Fibroblast of lung (primary cell): ENCODE data around the gene ATP8A1. TPM values are rescaled to one million over a fixed set of nuclear protein-coding genes. Genes with fewer than 3 reads are reported as not detected.
A peak's percentile ranks its signal among the peaks of the same experiment; 100 is the strongest.

Experiments
- DNase-seq, 2 donors: peaks; one replicate each; pipeline versions ENCODE4 v3.0.0 to v3.0.0-alpha.2; 2010; ENCODE audit warnings: low read depth in 2 of 2
- H2AFZ ChIP-seq: 2 replicates; pipeline ENCODE4 v1.5.1; 2012; ENCODE audit warnings: low read length, control low read depth, inconsistent platforms
- H3K27ac ChIP-seq: 2 replicates; pipeline ENCODE4 v1.5.1; 2011; ENCODE audit warnings: low read length, control low read depth; ENCODE audit not compliant: insufficient read depth
- H3K27me3 ChIP-seq: 2 replicates; pipeline ENCODE4 v1.5.1; 2011; ENCODE audit warnings: mild to moderate bottlenecking, low read length; ENCODE audit not compliant: control insufficient read depth, insufficient read depth
- H3K36me3 ChIP-seq: 2 replicates; pipeline ENCODE4 v1.5.1; 2011; ENCODE audit warnings: low read length; ENCODE audit not compliant: control insufficient read depth, insufficient read depth
- H3K4me1 ChIP-seq: 2 replicates; pipeline ENCODE4 v1.5.1; 2011; ENCODE audit warnings: low read length; ENCODE audit not compliant: control insufficient read depth, insufficient read depth; ENCODE audit errors: extremely low read depth
- H3K4me2 ChIP-seq: 2 replicates; pipeline ENCODE4 v1.5.1; 2011; ENCODE audit warnings: low read length, control low read depth; ENCODE audit not compliant: insufficient read depth; ENCODE audit errors: extremely low read depth
- H3K4me3 ChIP-seq, 4 experiments: fragments of 200-600 bp in 1 of 4; sonication (generic) in 1 of 4; replicated peaks in 1 of 4; 2 replicates each; pipeline ENCODE4 v1.5.1; 2011 to 2016; ENCODE audit warnings: low read length in 4 of 4, low read depth in 3 of 4, mild to moderate bottlenecking in 3 of 4, control low read depth in 2 of 4, inconsistent platforms in 1 of 4, mixed read lengths in 1 of 4; ENCODE audit not compliant: insufficient read depth in 1 of 4; ENCODE audit errors: control extremely low read depth in 1 of 4
- H3K79me2 ChIP-seq: 2 replicates; pipeline ENCODE4 v1.5.1; 2012; ENCODE audit warnings: mild to moderate bottlenecking, low read length, inconsistent platforms; ENCODE audit not compliant: control insufficient read depth, insufficient read depth
- H3K9ac ChIP-seq: 2 replicates; pipeline ENCODE4 v1.5.1; 2011; ENCODE audit warnings: mild to moderate bottlenecking, low read length, control low read depth; ENCODE audit not compliant: insufficient read depth
- H3K9me3 ChIP-seq: 2 replicates; pipeline ENCODE4 v1.5.1; 2012; ENCODE audit warnings: low read depth, low read length; ENCODE audit not compliant: control insufficient read depth, insufficient read depth
- H4K20me1 ChIP-seq: 2 replicates; pipeline ENCODE4 v1.5.1; 2011; ENCODE audit warnings: low read length; ENCODE audit not compliant: control insufficient read depth, insufficient read depth; ENCODE audit errors: extremely low read depth
- EZH2 ChIP-seq: IDR thresholded peaks from 2 replicates; pipeline ENCODE4 v1.5.1; 2012; ENCODE audit warnings: low read length, control low read depth, mild to moderate bottlenecking; ENCODE audit errors: missing control alignments
- polyA plus RNA-seq, 2 donors: library from polyadenylated mRNA; depleted of rRNA in 1 of 2; stranded (reverse) in 1 of 2; unstranded in 1 of 2; fragments of >200 nt; gene quantifications; 2 replicates each; pipeline ENCODE4 v1.2.1, GENCODE V29; 2011 to 2012; ENCODE audit warnings: missing spikeins in 1 of 2
- total RNA-seq: library from RNA; depleted of rRNA; stranded (reverse); fragments of >200 nt; gene quantifications from 2 replicates; pipeline ENCODE4 v1.2.1, GENCODE V29; 2014
- TF ChIP-seq, protein P1 (sequence below), 2 donors: IDR thresholded peaks in 1 of 2; conservative IDR thresholded peaks in 1 of 2; 1 replicate in 1 of 2; 2 replicates in 1 of 2; pipeline ENCODE4 v1.5.1; 2011 to 2012; ENCODE audit warnings: low read length in 2 of 2, control low read depth in 1 of 2, inconsistent platforms in 1 of 2, low read depth in 1 of 2, mild to moderate bottlenecking in 1 of 2

ATP8A1 gene
- total and polyA plus RNA-seq, 2 donors (not counting 1 experiment from before 2014, with no cell fraction given), result 0.36 to 4.8 TPM

DNA sequence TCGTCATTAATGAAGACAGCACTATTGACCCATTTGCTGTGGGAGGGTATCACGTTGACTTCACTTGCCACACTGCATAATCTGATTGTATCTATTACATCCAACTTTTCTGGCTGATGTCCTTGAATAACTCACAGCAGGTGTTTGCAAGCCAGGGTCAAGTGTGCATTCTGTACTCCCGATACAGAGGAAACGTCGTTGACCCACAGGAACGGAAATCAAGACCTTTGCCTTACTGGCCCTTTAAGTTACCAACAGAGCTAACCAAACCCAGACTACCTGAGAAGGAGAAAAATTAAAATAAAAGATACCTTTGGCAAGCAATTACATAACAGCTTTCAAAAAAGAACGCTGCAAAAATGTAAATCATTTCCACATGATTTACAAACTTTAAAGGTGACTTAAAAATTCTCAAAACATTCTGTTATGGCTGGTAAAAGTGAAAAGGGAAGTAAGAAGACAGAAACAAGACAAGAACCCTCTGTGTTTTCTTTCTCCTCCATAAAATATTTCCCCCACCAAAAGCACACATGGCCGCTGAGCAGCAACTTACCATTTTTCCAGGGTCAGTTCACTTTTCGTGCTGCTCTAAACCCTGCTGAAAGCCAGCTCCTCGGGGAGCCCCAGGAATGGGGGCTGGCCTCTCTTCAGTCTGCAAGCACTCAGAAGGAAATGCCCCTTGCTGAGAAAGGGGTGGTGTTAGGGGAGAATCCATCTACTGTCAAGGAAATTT, 266.1 kb downstream of the ATP8A1 start:
- no peak overlapping the region for H3K27ac ChIP-seq
- DNase-seq, result no peak
- H3K4me1 ChIP-seq, result no peaks in the 10 kb centered on the region
- no peak overlapping the region for H3K9ac ChIP-seq
- no peak overlapping the region for H3K4me3 ChIP-seq
- H3K27me3 ChIP-seq, result no peaks in the 10 kb centered on the region
- no peaks in the 10 kb centered on the region for H3K9me3 ChIP-seq
- H4K20me1 ChIP-seq, result no peaks in the 10 kb centered on the region
- no peak overlapping the region for H3K4me2 ChIP-seq
- H3K79me2 ChIP-seq, result no peaks in the 10 kb centered on the region
- TF ChIP-seq, protein P1, sequence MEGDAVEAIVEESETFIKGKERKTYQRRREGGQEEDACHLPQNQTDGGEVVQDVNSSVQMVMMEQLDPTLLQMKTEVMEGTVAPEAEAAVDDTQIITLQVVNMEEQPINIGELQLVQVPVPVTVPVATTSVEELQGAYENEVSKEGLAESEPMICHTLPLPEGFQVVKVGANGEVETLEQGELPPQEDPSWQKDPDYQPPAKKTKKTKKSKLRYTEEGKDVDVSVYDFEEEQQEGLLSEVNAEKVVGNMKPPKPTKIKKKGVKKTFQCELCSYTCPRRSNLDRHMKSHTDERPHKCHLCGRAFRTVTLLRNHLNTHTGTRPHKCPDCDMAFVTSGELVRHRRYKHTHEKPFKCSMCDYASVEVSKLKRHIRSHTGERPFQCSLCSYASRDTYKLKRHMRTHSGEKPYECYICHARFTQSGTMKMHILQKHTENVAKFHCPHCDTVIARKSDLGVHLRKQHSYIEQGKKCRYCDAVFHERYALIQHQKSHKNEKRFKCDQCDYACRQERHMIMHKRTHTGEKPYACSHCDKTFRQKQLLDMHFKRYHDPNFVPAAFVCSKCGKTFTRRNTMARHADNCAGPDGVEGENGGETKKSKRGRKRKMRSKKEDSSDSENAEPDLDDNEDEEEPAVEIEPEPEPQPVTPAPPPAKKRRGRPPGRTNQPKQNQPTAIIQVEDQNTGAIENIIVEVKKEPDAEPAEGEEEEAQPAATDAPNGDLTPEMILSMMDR (conservative IDR thresholded peaks at IDR 0.05 in 1 of 2, IDR thresholded peaks at IDR 0.05 in 1 of 2; ENCODE audit: low read depth in 1 of 2, low read length in 2 of 2), result no peak
- TF ChIP-seq EZH2, result no peak
- no peaks in the 10 kb centered on the region for H3K36me3 ChIP-seq
- H2AFZ ChIP-seq, result no peak overlapping the region

DNA sequence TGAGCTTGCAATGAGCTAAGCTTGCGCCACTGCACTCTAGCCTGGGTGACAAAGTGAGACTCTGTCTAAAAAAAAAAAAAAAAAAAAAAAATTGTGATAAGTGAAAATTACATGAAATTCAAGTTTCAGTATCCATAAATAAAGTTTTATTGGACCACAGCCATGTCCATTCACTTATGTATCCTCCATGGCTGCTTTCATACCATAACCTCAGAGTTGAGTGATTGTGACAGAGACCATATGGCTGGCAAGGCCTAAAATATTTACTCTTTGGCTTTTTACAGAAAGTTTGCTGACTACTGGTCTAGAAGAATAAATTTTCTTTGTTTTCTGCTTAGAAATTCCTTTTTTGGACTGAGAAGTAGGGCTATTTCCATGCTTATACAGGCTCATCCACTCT, 271.4 kb downstream of the ATP8A1 start:
- TF ChIP-seq EZH2, result no peak
- TF ChIP-seq, protein P1 (conservative IDR thresholded peaks at IDR 0.05 in 1 of 2, IDR thresholded peaks at IDR 0.05 in 1 of 2; ENCODE audit: low read depth in 1 of 2, low read length in 2 of 2), result no peak
- peak in 1 of 2 donors; percentile 89 for DNase-seq
- no peaks in the 10 kb centered on the region for H3K4me1 ChIP-seq
- H2AFZ ChIP-seq, result no peak overlapping the region
- H3K9me3 ChIP-seq, result no peaks in the 10 kb centered on the region
- no peak overlapping the region for H3K9ac ChIP-seq
- H4K20me1 ChIP-seq, result no peaks in the 10 kb centered on the region
- no peaks in the 10 kb centered on the region for H3K27me3 ChIP-seq
- no peak overlapping the region for H3K4me2 ChIP-seq
- no peaks in the 10 kb centered on the region for H3K36me3 ChIP-seq
- H3K4me3 ChIP-seq, result no peak overlapping the region
- H3K27ac ChIP-seq, result no peak overlapping the region
- no peaks in the 10 kb centered on the region for H3K79me2 ChIP-seq

DNA sequence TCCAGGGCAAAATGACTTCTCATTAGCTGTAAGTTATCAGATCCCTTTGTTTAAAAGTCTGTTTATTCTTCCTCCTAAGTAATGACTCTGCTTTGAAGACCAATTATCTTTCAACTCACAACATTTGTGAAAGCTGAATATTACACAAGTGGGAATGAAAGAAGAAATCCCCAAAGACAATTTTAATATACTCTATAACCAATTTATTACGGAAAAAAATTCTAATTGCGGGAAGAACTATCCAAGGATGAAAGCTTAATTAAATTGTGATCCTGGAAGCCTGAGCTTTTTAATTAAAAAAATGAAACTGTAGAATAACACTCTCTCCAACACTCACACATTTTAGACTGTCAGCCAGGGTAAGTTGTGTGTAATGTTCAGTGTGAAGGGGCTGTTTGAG, 275.2 kb downstream of the ATP8A1 start:
- TF ChIP-seq, protein P1 (conservative IDR thresholded peaks at IDR 0.05 in 1 of 2, IDR thresholded peaks at IDR 0.05 in 1 of 2; ENCODE audit: low read depth in 1 of 2, low read length in 2 of 2), result no peak
- TF ChIP-seq EZH2, result no peak

More for the DNA sequence above, 275.2 kb downstream of the ATP8A1 start:
- Histone ChIP-seq H3K27ac (no peak overlapping the region), H3K79me2 (no peaks in the 10 kb centered on the region), H4K20me1 (no peaks in the 10 kb centered on the region), H3K4me3 (no peak overlapping the region), H3K27me3 (no peaks in the 10 kb centered on the region), H3K9me3 (no peaks in the 10 kb centered on the region), H2AFZ (no peak overlapping the region), H3K36me3 (no peaks in the 10 kb centered on the region), H3K9ac (no peak overlapping the region), H3K4me1 (no peaks in the 10 kb centered on the region), H3K4me2 (no peak overlapping the region)
- DNase-seq, result no peak
